ENCODE results near the gene ZNF628.

The ZNF628 gene

DNA sequence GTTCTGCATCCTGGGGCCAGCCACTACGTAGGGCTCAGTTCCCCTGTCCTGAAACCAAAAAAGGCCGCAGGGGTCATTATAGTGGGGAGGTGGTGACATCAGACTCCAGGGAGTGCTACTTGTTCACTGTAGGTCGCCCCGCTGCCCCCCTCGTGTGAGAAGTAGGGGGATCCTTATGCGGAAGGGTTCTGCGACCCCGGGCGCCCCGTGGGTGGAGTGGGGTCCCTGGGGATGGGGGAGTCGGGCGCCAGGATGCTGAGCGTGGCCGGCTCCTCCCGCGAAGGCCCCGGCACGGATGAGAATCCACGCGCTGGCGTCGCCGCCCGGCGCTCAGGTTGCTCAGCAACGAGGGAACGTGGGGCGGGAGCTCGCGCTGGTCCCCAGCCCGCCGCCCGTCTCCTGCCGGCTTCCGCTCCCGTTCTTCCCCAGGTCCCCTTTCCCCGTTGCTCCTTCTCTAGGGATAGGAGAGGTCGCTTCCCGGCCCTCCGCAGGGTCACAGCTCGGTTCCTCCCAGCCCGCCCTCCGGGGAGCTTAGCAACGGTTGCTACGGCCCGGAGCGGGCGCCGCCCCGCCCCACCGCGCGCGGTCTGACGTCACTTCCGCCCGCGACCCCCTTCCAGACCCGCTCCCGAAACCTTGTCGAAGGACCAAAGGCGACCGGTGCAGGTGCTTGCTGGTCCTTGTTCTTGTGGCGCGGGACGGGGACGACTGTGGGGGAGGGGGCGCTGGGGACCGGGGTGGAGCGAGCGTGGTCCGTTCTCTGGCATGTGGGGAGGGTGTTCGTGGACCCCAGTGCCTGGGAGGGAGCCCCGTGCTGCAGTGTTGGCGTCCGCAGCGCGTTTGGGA is 8.4 kb downstream of the ZNF628 start, which contains the start of gene NAT14 (continued):
- no peak for TF ChIP-seq ZNF544 (tag by site-specific recombination; IDR thresholded peaks at IDR 0.05)
- TF ChIP-seq, protein P1, sequence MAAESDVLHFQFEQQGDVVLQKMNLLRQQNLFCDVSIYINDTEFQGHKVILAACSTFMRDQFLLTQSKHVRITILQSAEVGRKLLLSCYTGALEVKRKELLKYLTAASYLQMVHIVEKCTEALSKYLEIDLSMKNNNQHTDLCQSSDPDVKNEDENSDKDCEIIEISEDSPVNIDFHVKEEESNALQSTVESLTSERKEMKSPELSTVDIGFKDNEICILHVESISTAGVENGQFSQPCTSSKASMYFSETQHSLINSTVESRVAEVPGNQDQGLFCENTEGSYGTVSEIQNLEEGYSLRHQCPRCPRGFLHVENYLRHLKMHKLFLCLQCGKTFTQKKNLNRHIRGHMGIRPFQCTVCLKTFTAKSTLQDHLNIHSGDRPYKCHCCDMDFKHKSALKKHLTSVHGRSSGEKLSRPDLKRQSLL (tag by site-specific recombination; IDR thresholded peaks at IDR 0.05): no peak
- no peak for TF ChIP-seq HOXA7 (CRISPR knock-in tag; IDR thresholded peaks at IDR 0.05; ENCODE audit: borderline replicate concordance)
- no peak for TF ChIP-seq ZNF677 (tag by site-specific recombination; IDR thresholded peaks at IDR 0.05)
- TF ChIP-seq ZNF239 (tag by site-specific recombination; IDR thresholded peaks at IDR 0.05): no peak
- no peak for TF ChIP-seq ZNF138 (tag by site-specific recombination; IDR thresholded peaks at IDR 0.05; ENCODE audit: borderline replicate concordance)
- no peak for TF ChIP-seq GLI2 (tag by site-specific recombination; IDR thresholded peaks at IDR 0.05; ENCODE audit: borderline replicate concordance, low read depth)
- TF ChIP-seq, protein P2, sequence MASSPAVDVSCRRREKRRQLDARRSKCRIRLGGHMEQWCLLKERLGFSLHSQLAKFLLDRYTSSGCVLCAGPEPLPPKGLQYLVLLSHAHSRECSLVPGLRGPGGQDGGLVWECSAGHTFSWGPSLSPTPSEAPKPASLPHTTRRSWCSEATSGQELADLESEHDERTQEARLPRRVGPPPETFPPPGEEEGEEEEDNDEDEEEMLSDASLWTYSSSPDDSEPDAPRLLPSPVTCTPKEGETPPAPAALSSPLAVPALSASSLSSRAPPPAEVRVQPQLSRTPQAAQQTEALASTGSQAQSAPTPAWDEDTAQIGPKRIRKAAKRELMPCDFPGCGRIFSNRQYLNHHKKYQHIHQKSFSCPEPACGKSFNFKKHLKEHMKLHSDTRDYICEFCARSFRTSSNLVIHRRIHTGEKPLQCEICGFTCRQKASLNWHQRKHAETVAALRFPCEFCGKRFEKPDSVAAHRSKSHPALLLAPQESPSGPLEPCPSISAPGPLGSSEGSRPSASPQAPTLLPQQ (tag by site-specific recombination; IDR thresholded peaks at IDR 0.05): 0 out of 2 replicates have a peak, but pooled peaks have one; percentile 32
- no peak for TF ChIP-seq ZNF664 (tag by site-specific recombination; IDR thresholded peaks at IDR 0.05)
- no peak for TF ChIP-seq MEIS1 (CRISPR knock-in tag; IDR thresholded peaks at IDR 0.05; ENCODE audit: borderline replicate concordance)
- TF ChIP-seq ZXDB (tag by site-specific recombination; IDR thresholded peaks at IDR 0.05): 0 out of 2 replicates have a peak, but pooled peaks have one; percentile 27
- TF ChIP-seq ZNF529 (tag by site-specific recombination; IDR thresholded peaks at IDR 0.05; ENCODE audit: insufficient replicate concordance): no peak
- TF ChIP-seq ZNF621 (tag by site-specific recombination; IDR thresholded peaks at IDR 0.05): no peak
- TF ChIP-seq, protein P3, sequence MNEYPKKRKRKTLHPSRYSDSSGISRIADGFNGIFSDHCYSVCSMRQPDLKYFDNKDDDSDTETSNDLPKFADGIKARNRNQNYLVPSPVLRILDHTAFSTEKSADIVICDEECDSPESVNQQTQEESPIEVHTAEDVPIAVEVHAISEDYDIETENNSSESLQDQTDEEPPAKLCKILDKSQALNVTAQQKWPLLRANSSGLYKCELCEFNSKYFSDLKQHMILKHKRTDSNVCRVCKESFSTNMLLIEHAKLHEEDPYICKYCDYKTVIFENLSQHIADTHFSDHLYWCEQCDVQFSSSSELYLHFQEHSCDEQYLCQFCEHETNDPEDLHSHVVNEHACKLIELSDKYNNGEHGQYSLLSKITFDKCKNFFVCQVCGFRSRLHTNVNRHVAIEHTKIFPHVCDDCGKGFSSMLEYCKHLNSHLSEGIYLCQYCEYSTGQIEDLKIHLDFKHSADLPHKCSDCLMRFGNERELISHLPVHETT (tag by site-specific recombination; IDR thresholded peaks at IDR 0.05): no peak
- TF ChIP-seq ZIC2 (tag by site-specific recombination; IDR thresholded peaks at IDR 0.05): peak; percentile 41
- TF ChIP-seq ZSCAN23 (tag by site-specific recombination; IDR thresholded peaks at IDR 0.05): no peak
- TF ChIP-seq ZNF2 (tag by site-specific recombination; IDR thresholded peaks at IDR 0.05): no peak
- TF ChIP-seq GLI4 (tag by site-specific recombination; IDR thresholded peaks at IDR 0.05): no peak
- TF ChIP-seq ZNF558 (tag by site-specific recombination; IDR thresholded peaks at IDR 0.05): no peak
- TF ChIP-seq ZNF433 (tag by site-specific recombination; IDR thresholded peaks at IDR 0.05; ENCODE audit: low read depth): no peak
- TF ChIP-seq ZNF600 (tag by site-specific recombination; IDR thresholded peaks at IDR 0.05): 0 out of 2 replicates have a peak, but pooled peaks have one; percentile 21
- no peak for TF ChIP-seq ZNF416 (tag by site-specific recombination; IDR thresholded peaks at IDR 0.05)
- TF ChIP-seq ZNF10 (tag by site-specific recombination; IDR thresholded peaks at IDR 0.05): no peak
- TF ChIP-seq SCRT2 (tag by site-specific recombination; IDR thresholded peaks at IDR 0.05): no peak
- TF ChIP-seq ZNF157 (tag by site-specific recombination; IDR thresholded peaks at IDR 0.05): no peak
- no peak for TF ChIP-seq ZNF155 (tag by site-specific recombination; IDR thresholded peaks at IDR 0.05)
- TF ChIP-seq, protein P4, sequence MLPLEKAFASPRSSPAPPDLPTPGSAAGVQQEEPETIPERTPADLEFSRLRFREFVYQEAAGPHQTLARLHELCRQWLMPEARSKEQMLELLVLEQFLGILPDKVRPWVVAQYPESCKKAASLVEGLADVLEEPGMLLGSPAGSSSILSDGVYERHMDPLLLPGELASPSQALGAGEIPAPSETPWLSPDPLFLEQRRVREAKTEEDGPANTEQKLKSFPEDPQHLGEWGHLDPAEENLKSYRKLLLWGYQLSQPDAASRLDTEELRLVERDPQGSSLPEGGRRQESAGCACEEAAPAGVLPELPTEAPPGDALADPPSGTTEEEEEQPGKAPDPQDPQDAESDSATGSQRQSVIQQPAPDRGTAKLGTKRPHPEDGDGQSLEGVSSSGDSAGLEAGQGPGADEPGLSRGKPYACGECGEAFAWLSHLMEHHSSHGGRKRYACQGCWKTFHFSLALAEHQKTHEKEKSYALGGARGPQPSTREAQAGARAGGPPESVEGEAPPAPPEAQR (tag by site-specific recombination; IDR thresholded peaks at IDR 0.05): no peak
- TF ChIP-seq, protein P5, sequence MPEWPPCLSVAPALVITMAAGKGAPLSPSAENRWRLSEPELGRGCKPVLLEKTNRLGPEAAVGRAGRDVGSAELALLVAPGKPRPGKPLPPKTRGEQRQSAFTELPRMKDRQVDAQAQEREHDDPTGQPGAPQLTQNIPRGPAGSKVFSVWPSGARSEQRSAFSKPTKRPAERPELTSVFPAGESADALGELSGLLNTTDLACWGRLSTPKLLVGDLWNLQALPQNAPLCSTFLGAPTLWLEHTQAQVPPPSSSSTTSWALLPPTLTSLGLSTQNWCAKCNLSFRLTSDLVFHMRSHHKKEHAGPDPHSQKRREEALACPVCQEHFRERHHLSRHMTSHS (tag by site-specific recombination; IDR thresholded peaks at IDR 0.05): no peak
- no peak for TF ChIP-seq ZNF175 (tag by site-specific recombination; IDR thresholded peaks at IDR 0.05)
- peak; percentile 39; the same call in 1 of the 2 replicates for TF ChIP-seq IKZF3 (tag by site-specific recombination; IDR thresholded peaks at IDR 0.05)
- 0 out of 2 replicates have a peak, but pooled peaks have one; percentile 55 for TF ChIP-seq ZNF501 (tag by site-specific recombination; IDR thresholded peaks at IDR 0.05)
- TF ChIP-seq, protein P6, sequence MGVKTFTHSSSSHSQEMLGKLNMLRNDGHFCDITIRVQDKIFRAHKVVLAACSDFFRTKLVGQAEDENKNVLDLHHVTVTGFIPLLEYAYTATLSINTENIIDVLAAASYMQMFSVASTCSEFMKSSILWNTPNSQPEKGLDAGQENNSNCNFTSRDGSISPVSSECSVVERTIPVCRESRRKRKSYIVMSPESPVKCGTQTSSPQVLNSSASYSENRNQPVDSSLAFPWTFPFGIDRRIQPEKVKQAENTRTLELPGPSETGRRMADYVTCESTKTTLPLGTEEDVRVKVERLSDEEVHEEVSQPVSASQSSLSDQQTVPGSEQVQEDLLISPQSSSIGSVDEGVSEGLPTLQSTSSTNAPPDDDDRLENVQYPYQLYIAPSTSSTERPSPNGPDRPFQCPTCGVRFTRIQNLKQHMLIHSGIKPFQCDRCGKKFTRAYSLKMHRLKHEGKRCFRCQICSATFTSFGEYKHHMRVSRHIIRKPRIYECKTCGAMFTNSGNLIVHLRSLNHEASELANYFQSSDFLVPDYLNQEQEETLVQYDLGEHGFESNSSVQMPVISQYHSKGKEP (tag by site-specific recombination; IDR thresholded peaks at IDR 0.05): no peak
- TF ChIP-seq ZNF555 (tag by site-specific recombination; conservative IDR thresholded peaks at IDR 0.05): no peak
- no peak for TF ChIP-seq ZSCAN16 (tag by site-specific recombination; IDR thresholded peaks at IDR 0.05)

Measured in HEK293 (cell line).